Activated gamma-delta T cell treated with Interleukin-2 at 50 U/mL for 16 hours (primary cell): ENCODE results near the gene TPRN.

ENCODE experiments used
- DNase-seq: peaks from one replicate; pipeline ENCODE4 v3.0.0-alpha.2; 2020

Gene TPRN

GRCh38 chr9:137205126-137206069, 4.9 kb upstream of the TPRN start, which contains the start of the genes NDOR1 and TMEM203:
Gene NDOR1 (plus strand): TSS chr9:137205700. CDS start chr9:137205778, 78 bp downstream.
Gene TMEM203 (minus strand): TSS chr9:137205648. CDS start chr9:137205414, 234 bp downstream.
- DNase-seq: peak; percentile 92

GRCh38 chr9:137204731-137205125, 4.2 kb upstream of the TPRN start:
- DNase-seq: no peak

- DNase-seq: no peak
These were observed 2.4 kb upstream of the TPRN start for GRCh38 chr9:137202966-137203365.

- no peak for DNase-seq
These were observed 796 bp upstream of the TPRN start for GRCh38 chr9:137201205-137201868.

GRCh38 chr9:137199411-137200121, 975 bp downstream of the TPRN start:
- no peak for DNase-seq

- DNase-seq: no peak
These were observed 1.6 kb downstream of the TPRN start for GRCh38 chr9:137198902-137199283.

- no peak for DNase-seq
These were observed 2.3 kb downstream of the TPRN start for GRCh38 chr9:137198051-137198901.

- DNase-seq: no peak
These were observed 4.9 kb downstream of the TPRN start for GRCh38 chr9:137195525-137196220.

GRCh38 chr9:137194909-137195308, 5.6 kb downstream of the TPRN start:
- no peak for DNase-seq

GRCh38 chr9:137194388-137194787, 6.2 kb downstream of the TPRN start:
- DNase-seq: no peak

- no peak for DNase-seq
These were observed 6.8 kb downstream of the TPRN start for GRCh38 chr9:137193771-137194170.

GRCh38 chr9:137192859-137193258, 7.7 kb downstream of the TPRN start:
- no peak for DNase-seq

- no peak for DNase-seq
These were observed 8.1 kb downstream of the TPRN start for GRCh38 chr9:137192448-137192780.

GRCh38 chr9:137191691-137192447, 8.7 kb downstream of the TPRN start:
- DNase-seq: no peak

- no peak for DNase-seq
These were observed 9.3 kb downstream of the TPRN start for GRCh38 chr9:137191245-137191644.

GRCh38 chr9:137190315-137190856, 10.2 kb downstream of the TPRN start:
- no peak for DNase-seq

- DNase-seq: no peak
These were observed 10.9 kb downstream of the TPRN start for GRCh38 chr9:137189297-137190295.

GRCh38 chr9:137188490-137189296, 11.8 kb downstream of the TPRN start, which contains the start of the genes ANAPC2 and SSNA1:
Gene ANAPC2 (minus strand): TSS chr9:137188560. CDS start chr9:137188532, 28 bp downstream.
Gene SSNA1 (plus strand): TSS chr9:137188676. CDS start chr9:137188727, 51 bp downstream.
- peak; percentile 90 for DNase-seq
